Measurements from ENCODE around the gene FCRL4.

Gene FCRL4

GRCh38 chr1:157597959-157598667 lies at the start of gene FCRL4:
Gene FCRL4 (minus strand): TSS chr1:157598085. CDS start chr1:157597944, 141 bp downstream.
- no peaks in the 10 kb centered on the region for H3K36me3 ChIP-seq (ENCODE audit: insufficient read depth, low read length)
- H3K4me3 ChIP-seq: no peak within 1 kb of the TSS
- H3K9ac ChIP-seq (ENCODE audit: insufficient read length): no peak within 1 kb of the TSS
- TF ChIP-seq POLR2AphosphoS5 (IDR thresholded peaks at IDR 0.05; ENCODE audit: borderline replicate concordance, low read depth, low read length) (no peak), FOXP2 (optimal IDR thresholded peaks at IDR 0.05; ENCODE audit: control extremely low read depth, extremely low read length, insufficient read depth) (no peak), EZH2 (IDR thresholded peaks at IDR 0.05) (no peak)
- no peaks in the 10 kb centered on the region for H3K9me3 ChIP-seq (ENCODE audit: low read depth, low read length)
- DNase-seq (ENCODE audit: low read depth, low spot score): no peak
- H3K27ac ChIP-seq: no peak within 1 kb of the TSS

GRCh38 chr1:157646144-157646543 lies 48.3 kb upstream of the FCRL4 start:
- Histone ChIP-seq H3K9ac (ENCODE audit: insufficient read length) (no peak overlapping the region), H3K4me3 (no peak overlapping the region), H3K36me3 (ENCODE audit: insufficient read depth, low read length) (no peaks in the 10 kb centered on the region), H3K9me3 (ENCODE audit: low read depth, low read length) (no peaks in the 10 kb centered on the region), H3K27ac (no peak overlapping the region)
- TF ChIP-seq POLR2AphosphoS5 (IDR thresholded peaks at IDR 0.05; ENCODE audit: borderline replicate concordance, low read depth, low read length) (no peak), FOXP2 (optimal IDR thresholded peaks at IDR 0.05; ENCODE audit: control extremely low read depth, extremely low read length, insufficient read depth) (no peak), EZH2 (IDR thresholded peaks at IDR 0.05) (no peak)
- no peak for DNase-seq (ENCODE audit: low read depth, low spot score)

GRCh38 chr1:157641177-157641576 lies 43.3 kb upstream of the FCRL4 start:
- TF ChIP-seq EZH2 (IDR thresholded peaks at IDR 0.05) (no peak), POLR2AphosphoS5 (IDR thresholded peaks at IDR 0.05; ENCODE audit: borderline replicate concordance, low read depth, low read length) (no peak), FOXP2 (optimal IDR thresholded peaks at IDR 0.05; ENCODE audit: control extremely low read depth, extremely low read length, insufficient read depth) (no peak)
- Histone ChIP-seq H3K36me3 (ENCODE audit: insufficient read depth, low read length) (no peaks in the 10 kb centered on the region), H3K9ac (ENCODE audit: insufficient read length) (no peak overlapping the region), H3K27ac (no peak overlapping the region), H3K9me3 (ENCODE audit: low read depth, low read length) (no peaks in the 10 kb centered on the region), H3K4me3 (no peak overlapping the region)
- DNase-seq (ENCODE audit: low read depth, low spot score): no peak

GRCh38 chr1:157639800-157640199 lies 41.9 kb upstream of the FCRL4 start:
- Histone ChIP-seq H3K9ac (ENCODE audit: insufficient read length) (no peak overlapping the region), H3K36me3 (ENCODE audit: insufficient read depth, low read length) (no peaks in the 10 kb centered on the region), H3K4me3 (no peak overlapping the region), H3K27ac (no peak overlapping the region), H3K9me3 (ENCODE audit: low read depth, low read length) (no peaks in the 10 kb centered on the region)
- DNase-seq (ENCODE audit: low read depth, low spot score): no peak
- no peak for TF ChIP-seq POLR2AphosphoS5 (IDR thresholded peaks at IDR 0.05; ENCODE audit: borderline replicate concordance, low read depth, low read length)
- TF ChIP-seq EZH2 (IDR thresholded peaks at IDR 0.05): no peak
- TF ChIP-seq FOXP2 (optimal IDR thresholded peaks at IDR 0.05; ENCODE audit: control extremely low read depth, extremely low read length, insufficient read depth): no peak

GRCh38 chr1:157628773-157629172 lies 30.9 kb upstream of the FCRL4 start:
- TF ChIP-seq FOXP2 (optimal IDR thresholded peaks at IDR 0.05; ENCODE audit: control extremely low read depth, extremely low read length, insufficient read depth): no peak
- TF ChIP-seq EZH2 (IDR thresholded peaks at IDR 0.05): no peak
- no peak for TF ChIP-seq POLR2AphosphoS5 (IDR thresholded peaks at IDR 0.05; ENCODE audit: borderline replicate concordance, low read depth, low read length)
- Histone ChIP-seq H3K4me3 (no peak overlapping the region), H3K9me3 (ENCODE audit: low read depth, low read length) (no peaks in the 10 kb centered on the region), H3K36me3 (ENCODE audit: insufficient read depth, low read length) (no peaks in the 10 kb centered on the region), H3K27ac (no peak overlapping the region), H3K9ac (ENCODE audit: insufficient read length) (no peak overlapping the region)
- no peak for DNase-seq (ENCODE audit: low read depth, low spot score)

- no peak overlapping the region for H3K27ac ChIP-seq
- H3K9ac ChIP-seq (ENCODE audit: insufficient read length): no peak overlapping the region
- TF ChIP-seq FOXP2 (optimal IDR thresholded peaks at IDR 0.05; ENCODE audit: control extremely low read depth, extremely low read length, insufficient read depth): no peak
- TF ChIP-seq POLR2AphosphoS5 (IDR thresholded peaks at IDR 0.05; ENCODE audit: borderline replicate concordance, low read depth, low read length): no peak
- no peak for TF ChIP-seq EZH2 (IDR thresholded peaks at IDR 0.05)
- no peaks in the 10 kb centered on the region for H3K9me3 ChIP-seq (ENCODE audit: low read depth, low read length)
- no peaks in the 10 kb centered on the region for H3K36me3 ChIP-seq (ENCODE audit: insufficient read depth, low read length)
- DNase-seq (ENCODE audit: low read depth, low spot score): no peak
- H3K4me3 ChIP-seq: no peak overlapping the region
Measured at GRCh38 chr1:157626099-157626498, 28.2 kb upstream of the FCRL4 start.

GRCh38 chr1:157624471-157624870 lies 26.6 kb upstream of the FCRL4 start:
- Histone ChIP-seq H3K27ac (no peak overlapping the region), H3K9ac (ENCODE audit: insufficient read length) (no peak overlapping the region), H3K36me3 (ENCODE audit: insufficient read depth, low read length) (no peaks in the 10 kb centered on the region), H3K9me3 (ENCODE audit: low read depth, low read length) (no peaks in the 10 kb centered on the region), H3K4me3 (no peak overlapping the region)
- TF ChIP-seq EZH2 (IDR thresholded peaks at IDR 0.05) (no peak), POLR2AphosphoS5 (IDR thresholded peaks at IDR 0.05; ENCODE audit: borderline replicate concordance, low read depth, low read length) (no peak), FOXP2 (optimal IDR thresholded peaks at IDR 0.05; ENCODE audit: control extremely low read depth, extremely low read length, insufficient read depth) (no peak)
- no peak for DNase-seq (ENCODE audit: low read depth, low spot score)

GRCh38 chr1:157622471-157622870 lies 24.6 kb upstream of the FCRL4 start:
- TF ChIP-seq EZH2 (IDR thresholded peaks at IDR 0.05): no peak
- TF ChIP-seq FOXP2 (optimal IDR thresholded peaks at IDR 0.05; ENCODE audit: control extremely low read depth, extremely low read length, insufficient read depth): no peak
- no peak for TF ChIP-seq POLR2AphosphoS5 (IDR thresholded peaks at IDR 0.05; ENCODE audit: borderline replicate concordance, low read depth, low read length)
- no peak for DNase-seq (ENCODE audit: low read depth, low spot score)
- Histone ChIP-seq H3K36me3 (ENCODE audit: insufficient read depth, low read length) (no peaks in the 10 kb centered on the region), H3K27ac (no peak overlapping the region), H3K4me3 (no peak overlapping the region), H3K9ac (ENCODE audit: insufficient read length) (no peak overlapping the region), H3K9me3 (ENCODE audit: low read depth, low read length) (no peaks in the 10 kb centered on the region)

GRCh38 chr1:157618190-157618589 lies 20.3 kb upstream of the FCRL4 start:
- Histone ChIP-seq H3K9ac (ENCODE audit: insufficient read length) (no peak overlapping the region), H3K9me3 (ENCODE audit: low read depth, low read length) (no peaks in the 10 kb centered on the region), H3K4me3 (no peak overlapping the region), H3K36me3 (ENCODE audit: insufficient read depth, low read length) (no peaks in the 10 kb centered on the region), H3K27ac (no peak overlapping the region)
- DNase-seq (ENCODE audit: low read depth, low spot score): no peak
- TF ChIP-seq FOXP2 (optimal IDR thresholded peaks at IDR 0.05; ENCODE audit: control extremely low read depth, extremely low read length, insufficient read depth) (no peak), EZH2 (IDR thresholded peaks at IDR 0.05) (no peak), POLR2AphosphoS5 (IDR thresholded peaks at IDR 0.05; ENCODE audit: borderline replicate concordance, low read depth, low read length) (no peak)
